ENCODE results near the gene DCDC2C.

DNA sequence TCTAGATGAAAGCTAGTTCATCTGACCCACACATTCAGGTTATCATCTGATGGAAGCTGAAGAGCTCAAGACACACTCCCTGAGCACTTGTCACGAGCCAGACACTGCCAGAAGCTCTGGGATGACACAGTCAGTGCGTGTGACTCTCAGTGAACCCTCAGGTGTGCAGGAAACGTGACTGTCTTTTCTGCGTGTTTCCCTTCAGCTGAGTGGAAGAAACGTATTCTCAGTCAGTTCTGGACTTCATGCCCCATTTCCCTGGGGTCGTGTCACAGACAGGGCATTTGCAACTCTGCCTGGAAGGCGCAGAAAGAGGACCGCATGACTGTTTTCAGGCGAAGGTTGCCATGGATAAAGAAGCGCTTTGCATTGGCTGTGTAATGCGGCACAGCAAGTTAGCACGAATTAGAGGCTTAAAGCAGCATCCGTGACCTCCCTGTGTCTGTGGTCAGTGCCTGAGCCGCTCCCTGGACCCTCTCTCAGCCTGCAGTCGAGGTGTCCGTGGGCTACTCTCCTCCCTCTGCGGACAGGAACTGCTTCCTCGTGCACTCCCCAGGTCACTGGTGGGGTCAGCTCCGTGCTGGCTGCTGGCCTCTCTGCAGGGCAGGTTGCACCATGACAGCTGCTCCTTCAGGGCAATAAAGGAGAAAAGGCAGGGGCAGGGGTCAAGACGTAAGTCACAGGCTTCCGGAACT is 48.7 kb upstream of the DCDC2C start:
- TF ChIP-seq, protein P1, sequence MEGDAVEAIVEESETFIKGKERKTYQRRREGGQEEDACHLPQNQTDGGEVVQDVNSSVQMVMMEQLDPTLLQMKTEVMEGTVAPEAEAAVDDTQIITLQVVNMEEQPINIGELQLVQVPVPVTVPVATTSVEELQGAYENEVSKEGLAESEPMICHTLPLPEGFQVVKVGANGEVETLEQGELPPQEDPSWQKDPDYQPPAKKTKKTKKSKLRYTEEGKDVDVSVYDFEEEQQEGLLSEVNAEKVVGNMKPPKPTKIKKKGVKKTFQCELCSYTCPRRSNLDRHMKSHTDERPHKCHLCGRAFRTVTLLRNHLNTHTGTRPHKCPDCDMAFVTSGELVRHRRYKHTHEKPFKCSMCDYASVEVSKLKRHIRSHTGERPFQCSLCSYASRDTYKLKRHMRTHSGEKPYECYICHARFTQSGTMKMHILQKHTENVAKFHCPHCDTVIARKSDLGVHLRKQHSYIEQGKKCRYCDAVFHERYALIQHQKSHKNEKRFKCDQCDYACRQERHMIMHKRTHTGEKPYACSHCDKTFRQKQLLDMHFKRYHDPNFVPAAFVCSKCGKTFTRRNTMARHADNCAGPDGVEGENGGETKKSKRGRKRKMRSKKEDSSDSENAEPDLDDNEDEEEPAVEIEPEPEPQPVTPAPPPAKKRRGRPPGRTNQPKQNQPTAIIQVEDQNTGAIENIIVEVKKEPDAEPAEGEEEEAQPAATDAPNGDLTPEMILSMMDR (conservative IDR thresholded peaks at IDR 0.05; ENCODE audit: low read length) = no peak
- no peak for TF ChIP-seq EZH2phosphoT487 (IDR thresholded peaks at IDR 0.05; ENCODE audit: borderline replicate concordance)
